WI38 (cell line): ENCODE results near the gene MAD1L1.

Experiments
- H3K4me3 ChIP-seq: 2 replicates; pipeline ENCODE4 v1.5.1; 2011; ENCODE audit warnings: low read depth, mild to moderate bottlenecking, control low read depth, low read length
- CTCF ChIP-seq: IDR thresholded peaks from 2 replicates; pipeline ENCODE4 v1.5.1; 2012; ENCODE audit warnings: low read depth, mild to moderate bottlenecking, control low read depth, low read length

The MAD1L1 gene

GRCh38 chr7:1952169-1952760 is 280.5 kb downstream of the MAD1L1 start:
- no peak for TF ChIP-seq CTCF
- H3K4me3 ChIP-seq: no peak overlapping the region

- no peak for TF ChIP-seq CTCF
- no peak overlapping the region for H3K4me3 ChIP-seq
Observed at GRCh38 chr7:1951600-1951999, 281.1 kb downstream of the MAD1L1 start.

GRCh38 chr7:1951159-1951536 is 281.6 kb downstream of the MAD1L1 start:
- no peak overlapping the region for H3K4me3 ChIP-seq
- TF ChIP-seq CTCF: no peak

- no peak for TF ChIP-seq CTCF
- no peak overlapping the region for H3K4me3 ChIP-seq
Observed at GRCh38 chr7:1950452-1951158, 282.1 kb downstream of the MAD1L1 start.

- TF ChIP-seq CTCF: no peak
- no peak overlapping the region for H3K4me3 ChIP-seq
Observed at GRCh38 chr7:1950066-1950451, 282.7 kb downstream of the MAD1L1 start.

- H3K4me3 ChIP-seq: no peak overlapping the region
- no peak for TF ChIP-seq CTCF
Observed at GRCh38 chr7:1949681-1950055, 283.1 kb downstream of the MAD1L1 start.

- no peak for TF ChIP-seq CTCF
Observed at GRCh38 chr7:1948887-1949680, 283.7 kb downstream of the MAD1L1 start.

More at GRCh38 chr7:1948887-1949680, 283.7 kb downstream of the MAD1L1 start:
- no peak overlapping the region for H3K4me3 ChIP-seq
